ENCODE data around the gene SCARB1. TPM values are rescaled to one million over a fixed set of nuclear protein-coding genes. Genes with fewer than 3 reads are reported as not detected.

The SCARB1 gene
- total and polyA plus RNA-seq, 2 donors, result 3.2 to 16.7 TPM

- no peaks in the 10 kb centered on the region for H3K36me3 ChIP-seq (ENCODE audit: control insufficient read depth in 2 of 2, insufficient read depth in 2 of 2, low read length in 1 of 2)
- no peak overlapping the region for H3K27ac ChIP-seq (ENCODE audit: low read depth in 1 of 2, low read length in 1 of 2)
- H3K9me3 ChIP-seq (ENCODE audit: control insufficient read depth in 2 of 2, insufficient read depth in 1 of 2, low read length in 1 of 2), result peaks cover 2 to 30% of the 10 kb centered on the region in 2 donors
- H3K4me1 ChIP-seq (ENCODE audit: control insufficient read depth in 2 of 2, insufficient read depth in 2 of 2, low read length in 2 of 2), result peaks cover 0 to 43% of the 10 kb centered on the region in 2 donors
- DNase-seq (ENCODE audit: low read depth in 6 of 9, low spot score in 9 of 9), result no peak
- H3K4me3 ChIP-seq (ENCODE audit: low read length in 2 of 2), result no peak overlapping the region
- WGBS, result 78% methylated on average over 13 of the region's 13 CpGs
- no peaks in the 10 kb centered on the region for H3K27me3 ChIP-seq (ENCODE audit: control insufficient read depth in 2 of 2, insufficient read depth in 1 of 2, low read length in 1 of 2)
These were observed 100.7 kb downstream of the SCARB1 start for GRCh38 chr12:124762791-124763593.

- H3K4me1 ChIP-seq (ENCODE audit: control insufficient read depth in 2 of 2, insufficient read depth in 2 of 2, low read length in 2 of 2), result peaks cover 0 to 43% of the 10 kb centered on the region in 2 donors
- DNase-seq (ENCODE audit: low read depth in 6 of 9, low spot score in 9 of 9), result no peak
- 90% methylated on average over 8 of the region's 8 CpGs for WGBS
These were observed 101.3 kb downstream of the SCARB1 start for GRCh38 chr12:124762384-124762783.

GRCh38 chr12:124761871-124762270 lies 101.8 kb downstream of the SCARB1 start:
- no peak overlapping the region for H3K27ac ChIP-seq (ENCODE audit: low read depth in 1 of 2, low read length in 1 of 2)
- peaks cover 2 to 35% of the 10 kb centered on the region in 2 donors for H3K9me3 ChIP-seq (ENCODE audit: control insufficient read depth in 2 of 2, insufficient read depth in 1 of 2, low read length in 1 of 2)
- H3K36me3 ChIP-seq (ENCODE audit: control insufficient read depth in 2 of 2, insufficient read depth in 2 of 2, low read length in 1 of 2), result no peaks in the 10 kb centered on the region
- no peak for DNase-seq (ENCODE audit: low read depth in 6 of 9, low spot score in 9 of 9)
- peaks cover 0 to 39% of the 10 kb centered on the region in 2 donors for H3K4me1 ChIP-seq (ENCODE audit: control insufficient read depth in 2 of 2, insufficient read depth in 2 of 2, low read length in 2 of 2)
- H3K27me3 ChIP-seq (ENCODE audit: control insufficient read depth in 2 of 2, insufficient read depth in 1 of 2, low read length in 1 of 2), result no peaks in the 10 kb centered on the region
- H3K4me3 ChIP-seq (ENCODE audit: low read length in 2 of 2), result no peak overlapping the region
- WGBS, result 58% methylated on average over 4 of the region's 4 CpGs

More at GRCh38 chr12:124762384-124762783, 101.3 kb downstream of the SCARB1 start:
- no peaks in the 10 kb centered on the region for H3K36me3 ChIP-seq (ENCODE audit: control insufficient read depth in 2 of 2, insufficient read depth in 2 of 2, low read length in 1 of 2)
- H3K27ac ChIP-seq (ENCODE audit: low read depth in 1 of 2, low read length in 1 of 2), result no peak overlapping the region
- peaks cover 2 to 30% of the 10 kb centered on the region in 2 donors for H3K9me3 ChIP-seq (ENCODE audit: control insufficient read depth in 2 of 2, insufficient read depth in 1 of 2, low read length in 1 of 2)
- H3K4me3 ChIP-seq (ENCODE audit: low read length in 2 of 2), result no peak overlapping the region
- H3K27me3 ChIP-seq (ENCODE audit: control insufficient read depth in 2 of 2, insufficient read depth in 1 of 2, low read length in 1 of 2), result no peaks in the 10 kb centered on the region

GRCh38 chr12:124761056-124761455 lies 102.6 kb downstream of the SCARB1 start:
- over 99% methylated on average over 7 of the region's 7 CpGs for WGBS
- H3K27me3 ChIP-seq (ENCODE audit: control insufficient read depth in 2 of 2, insufficient read depth in 1 of 2, low read length in 1 of 2), result no peaks in the 10 kb centered on the region
- no peaks in the 10 kb centered on the region for H3K36me3 ChIP-seq (ENCODE audit: control insufficient read depth in 2 of 2, insufficient read depth in 2 of 2, low read length in 1 of 2)
- peaks cover 2 to 35% of the 10 kb centered on the region in 2 donors for H3K9me3 ChIP-seq (ENCODE audit: control insufficient read depth in 2 of 2, insufficient read depth in 1 of 2, low read length in 1 of 2)
- H3K4me1 ChIP-seq (ENCODE audit: control insufficient read depth in 2 of 2, insufficient read depth in 2 of 2, low read length in 2 of 2), result peaks cover 0 to 39% of the 10 kb centered on the region in 2 donors
- no peak overlapping the region for H3K27ac ChIP-seq (ENCODE audit: low read depth in 1 of 2, low read length in 1 of 2)
- no peak for DNase-seq (ENCODE audit: low read depth in 6 of 9, low spot score in 9 of 9)
- H3K4me3 ChIP-seq (ENCODE audit: low read length in 2 of 2), result no peak overlapping the region

- no peak for DNase-seq (ENCODE audit: low read depth in 6 of 9, low spot score in 9 of 9)
- no peaks in the 10 kb centered on the region for H3K36me3 ChIP-seq (ENCODE audit: control insufficient read depth in 2 of 2, insufficient read depth in 2 of 2, low read length in 1 of 2)
- H3K27me3 ChIP-seq (ENCODE audit: control insufficient read depth in 2 of 2, insufficient read depth in 1 of 2, low read length in 1 of 2), result no peaks in the 10 kb centered on the region
- peaks cover under 1 to 39% of the 10 kb centered on the region in 2 donors for H3K4me1 ChIP-seq (ENCODE audit: control insufficient read depth in 2 of 2, insufficient read depth in 2 of 2, low read length in 2 of 2)
- H3K9me3 ChIP-seq (ENCODE audit: control insufficient read depth in 2 of 2, insufficient read depth in 1 of 2, low read length in 1 of 2), result peaks cover 2 to 35% of the 10 kb centered on the region in 2 donors
- no peak overlapping the region for H3K27ac ChIP-seq (ENCODE audit: low read depth in 1 of 2, low read length in 1 of 2)
- H3K4me3 ChIP-seq (ENCODE audit: low read length in 2 of 2), result no peak overlapping the region
- WGBS, result 95% methylated on average over 9 of the region's 9 CpGs
These were observed 103.1 kb downstream of the SCARB1 start for GRCh38 chr12:124760560-124760959.

- no peaks in the 10 kb centered on the region for H3K36me3 ChIP-seq (ENCODE audit: control insufficient read depth in 2 of 2, insufficient read depth in 2 of 2, low read length in 1 of 2)
- H3K4me3 ChIP-seq (ENCODE audit: low read length in 2 of 2), result no peak overlapping the region
- no peaks in the 10 kb centered on the region for H3K27me3 ChIP-seq (ENCODE audit: control insufficient read depth in 2 of 2, insufficient read depth in 1 of 2, low read length in 1 of 2)
- 61% methylated on average over 15 of the region's 15 CpGs for WGBS
- no peak overlapping the region for H3K27ac ChIP-seq (ENCODE audit: low read depth in 1 of 2, low read length in 1 of 2)
- H3K9me3 ChIP-seq (ENCODE audit: control insufficient read depth in 2 of 2, insufficient read depth in 1 of 2, low read length in 1 of 2), result peaks cover 3 to 30% of the 10 kb centered on the region in 2 donors
- no peak for DNase-seq (ENCODE audit: low read depth in 6 of 9, low spot score in 9 of 9)
- peaks cover 7 to 42% of the 10 kb centered on the region in 2 donors for H3K4me1 ChIP-seq (ENCODE audit: control insufficient read depth in 2 of 2, insufficient read depth in 2 of 2, low read length in 2 of 2)
These were observed 103.7 kb downstream of the SCARB1 start for GRCh38 chr12:124759841-124760503.

- Histone ChIP-seq H3K9me3 (ENCODE audit: control insufficient read depth in 2 of 2, insufficient read depth in 1 of 2, low read length in 1 of 2) (peaks cover 1 to 24% of the 10 kb centered on the region in 2 donors), H3K4me1 (ENCODE audit: control insufficient read depth in 2 of 2, insufficient read depth in 2 of 2, low read length in 2 of 2) (peaks cover 11 to 52% of the 10 kb centered on the region in 2 donors), H3K27me3 (ENCODE audit: control insufficient read depth in 2 of 2, insufficient read depth in 1 of 2, low read length in 1 of 2) (no peaks in the 10 kb centered on the region), H3K27ac (ENCODE audit: low read depth in 1 of 2, low read length in 1 of 2) (no peak overlapping the region), H3K36me3 (ENCODE audit: control insufficient read depth in 2 of 2, insufficient read depth in 2 of 2, low read length in 1 of 2) (no peaks in the 10 kb centered on the region), H3K4me3 (ENCODE audit: low read length in 2 of 2) (no peak overlapping the region)
- 91% methylated on average over 32 of the region's 32 CpGs for WGBS
- DNase-seq (ENCODE audit: low read depth in 6 of 9, low spot score in 9 of 9), result no peak
These were observed 105.1 kb downstream of the SCARB1 start for GRCh38 chr12:124758266-124759220.

- peaks cover 1 to 32% of the 10 kb centered on the region in 2 donors for H3K9me3 ChIP-seq (ENCODE audit: control insufficient read depth in 2 of 2, insufficient read depth in 1 of 2, low read length in 1 of 2)
- over 99% methylated on average over 4 of the region's 4 CpGs for WGBS
- H3K4me3 ChIP-seq (ENCODE audit: low read length in 2 of 2), result no peak overlapping the region
- H3K27ac ChIP-seq (ENCODE audit: low read depth in 1 of 2, low read length in 1 of 2), result no peak overlapping the region
- H3K36me3 ChIP-seq (ENCODE audit: control insufficient read depth in 2 of 2, insufficient read depth in 2 of 2, low read length in 1 of 2), result no peaks in the 10 kb centered on the region
- no peaks in the 10 kb centered on the region for H3K27me3 ChIP-seq (ENCODE audit: control insufficient read depth in 2 of 2, insufficient read depth in 1 of 2, low read length in 1 of 2)
- H3K4me1 ChIP-seq (ENCODE audit: control insufficient read depth in 2 of 2, insufficient read depth in 2 of 2, low read length in 2 of 2), result peaks cover 11 to 53% of the 10 kb centered on the region in 2 donors
- DNase-seq (ENCODE audit: low read depth in 6 of 9, low spot score in 9 of 9), result no peak
These were observed 106.3 kb downstream of the SCARB1 start for GRCh38 chr12:124757329-124757728.

Measured in thymus (tissue), 11 donors.